Measurements from ENCODE around the gene DYNC1H1. TPM values are rescaled to one million over a fixed set of nuclear protein-coding genes. Genes with fewer than 3 reads are reported as not detected.
"Not testable (repeated sequence)": the region's sequence is repeated elsewhere in the genome, so short reads cannot be mapped to it uniquely, and the experiment has no call there.

DYNC1H1 gene
- total and polyA plus RNA-seq, 3 donors from 2014 or later = 313 to 691 (median 538) TPM

- DNase-seq = no peak
- TF ChIP-seq CTCF (IDR thresholded peaks at IDR 0.05) (no peak), POLR2A (IDR thresholded peaks at IDR 0.05) (no peak)
- Histone ChIP-seq H3K27ac (no peak overlapping the region), H3K36me3 (ENCODE audit: low read depth, missing control alignments) (no peaks in the 10 kb centered on the region), H3K4me3 (no peak overlapping the region), H3K9me3 (no peaks in the 10 kb centered on the region), H3K27me3 (no peaks in the 10 kb centered on the region), H3K4me1 (no peaks in the 10 kb centered on the region)
- intact Hi-C loops (cut with DNase I; ENCODE audit: low total_unique reads) = no loop called here
- 96% methylated on average over 3 to 4 of the region's 4 CpGs for WGBS, 2 donors
Measured at GRCh38 chr14:102075155-102075554, 110.8 kb downstream of the DYNC1H1 start.

- intact Hi-C loops (cut with DNase I; ENCODE audit: low total_unique reads) = no loop called here
- Histone ChIP-seq H3K27me3 (no peaks in the 10 kb centered on the region), H3K9me3 (no peaks in the 10 kb centered on the region), H3K36me3 (ENCODE audit: low read depth, missing control alignments) (no peaks in the 10 kb centered on the region), H3K4me3 (no peak overlapping the region), H3K27ac (no peak overlapping the region), H3K4me1 (no peaks in the 10 kb centered on the region)
- no peak for DNase-seq
- 82 to 90% methylated on average over 5 of the region's 5 CpGs for WGBS, 2 donors
- no peak for TF ChIP-seq CTCF (IDR thresholded peaks at IDR 0.05)
- no peak for TF ChIP-seq POLR2A (IDR thresholded peaks at IDR 0.05)
Measured at GRCh38 chr14:102077382-102077709, 113.0 kb downstream of the DYNC1H1 start.

GRCh38 chr14:102078361-102078791 lies 114.0 kb downstream of the DYNC1H1 start:
- H3K9me3 ChIP-seq; intact Hi-C loops (cut with DNase I; ENCODE audit: low total_unique reads); H3K4me3 ChIP-seq; H3K27me3 ChIP-seq; H3K27ac ChIP-seq; H3K36me3 ChIP-seq (ENCODE audit: low read depth, missing control alignments); DNase-seq; H3K4me1 ChIP-seq: not testable (repeated sequence)
- WGBS, 2 donors = 95% methylated on average over 11 of the region's 11 CpGs

- H3K4me3 ChIP-seq = no peak overlapping the region
- H3K9me3 ChIP-seq = no peaks in the 10 kb centered on the region
- TF ChIP-seq CTCF (IDR thresholded peaks at IDR 0.05) (no peak), POLR2A (IDR thresholded peaks at IDR 0.05) (no peak)
- H3K27me3 ChIP-seq = no peaks in the 10 kb centered on the region
- peaks cover 7% of the 10 kb centered on the region for H3K36me3 ChIP-seq (ENCODE audit: low read depth, missing control alignments)
- H3K27ac ChIP-seq = no peak overlapping the region
- intact Hi-C loops (cut with DNase I; ENCODE audit: low total_unique reads) = no loop called here
- DNase-seq = no peak
- WGBS, 2 donors = 90 to 91% methylated on average over 10 of the region's 10 CpGs
- peaks cover 5% of the 10 kb centered on the region for H3K4me1 ChIP-seq
Measured at GRCh38 chr14:102078831-102079699, 114.7 kb downstream of the DYNC1H1 start.

- H3K9me3 ChIP-seq = no peaks in the 10 kb centered on the region
- DNase-seq = no peak
- intact Hi-C loops (cut with DNase I; ENCODE audit: low total_unique reads) = no loop called here
- H3K36me3 ChIP-seq (ENCODE audit: low read depth, missing control alignments) = peaks cover 7% of the 10 kb centered on the region
- no peak overlapping the region for H3K4me3 ChIP-seq
- TF ChIP-seq CTCF (IDR thresholded peaks at IDR 0.05) = no peak
- TF ChIP-seq POLR2A (IDR thresholded peaks at IDR 0.05) = no peak
- no peak overlapping the region for H3K27ac ChIP-seq
- no peaks in the 10 kb centered on the region for H3K27me3 ChIP-seq
- H3K4me1 ChIP-seq = peaks cover 11% of the 10 kb centered on the region
Measured at GRCh38 chr14:102079700-102079979, 115.3 kb downstream of the DYNC1H1 start.
